SH-SY5Y (cell line): ENCODE data around the gene APOL2.

Experiments used
- GATA2 ChIP-seq: IDR thresholded peaks from 2 replicates; pipeline ENCODE4 v1.6.1; 2011; ENCODE audit warnings: mild to moderate bottlenecking, low read depth, low read length
- GATA3 ChIP-seq: IDR thresholded peaks from 2 replicates; pipeline ENCODE4 v1.6.1; 2011; ENCODE audit warnings: low read depth, mild to moderate bottlenecking, low read length, moderate library complexity

- TF ChIP-seq GATA2 (no peak), GATA3 (no peak)
Observed at GRCh38 chr22:36184433-36185025, 54.8 kb downstream of the APOL2 start.
